HG02571 (cell line): Measurements from ENCODE around the gene CSNK1A1L.

Source experiments
- ATAC-seq: cut with Tn5 transposase; IDR thresholded peaks from one replicate; pipeline ENCODE4 v1.9.1; 2021; ENCODE audit warnings: mild to moderate bottlenecking, moderate library complexity; ENCODE audit not compliant: unreplicated experiment

The CSNK1A1L gene

DNA sequence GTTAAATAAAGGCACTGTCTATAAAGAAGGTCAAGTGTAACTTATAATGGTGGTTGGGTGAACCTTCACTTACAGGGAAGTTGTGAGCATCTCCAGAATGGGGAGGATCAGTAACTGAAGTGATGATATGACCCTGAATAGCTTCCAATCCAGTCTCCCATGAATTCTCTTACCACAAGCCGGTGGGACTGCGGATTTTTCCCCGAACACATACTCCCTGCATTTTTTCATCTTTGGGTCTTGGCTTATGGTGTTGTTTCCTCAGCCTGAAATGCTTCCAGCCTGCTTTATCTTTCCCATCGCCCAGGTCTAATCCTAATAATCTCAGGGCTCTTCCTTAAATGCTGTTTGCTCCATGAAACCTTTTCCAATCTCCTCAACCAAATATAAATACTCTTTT is 2.0 kb upstream of the CSNK1A1L start:
- ATAC-seq = no peak

DNA sequence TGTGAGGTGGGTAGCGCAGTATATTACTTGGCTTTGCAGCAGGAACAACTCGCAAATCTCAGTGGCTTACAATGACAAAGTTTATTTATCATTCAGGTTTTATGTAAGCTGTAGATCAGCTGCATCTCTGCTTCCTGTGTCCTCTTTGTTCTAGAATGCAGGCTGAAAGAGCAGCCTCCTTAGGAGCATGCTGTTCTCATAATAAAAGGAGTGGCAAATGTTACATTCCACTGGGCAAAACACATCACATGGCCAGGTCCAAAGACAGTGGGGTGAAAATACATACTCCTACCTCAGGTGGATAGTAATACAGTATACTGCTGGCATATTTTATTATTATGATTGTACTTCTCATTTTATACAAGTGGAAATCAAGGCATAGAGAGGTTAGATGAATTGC is 1.2 kb upstream of the CSNK1A1L start:
- ATAC-seq = no peak

DNA sequence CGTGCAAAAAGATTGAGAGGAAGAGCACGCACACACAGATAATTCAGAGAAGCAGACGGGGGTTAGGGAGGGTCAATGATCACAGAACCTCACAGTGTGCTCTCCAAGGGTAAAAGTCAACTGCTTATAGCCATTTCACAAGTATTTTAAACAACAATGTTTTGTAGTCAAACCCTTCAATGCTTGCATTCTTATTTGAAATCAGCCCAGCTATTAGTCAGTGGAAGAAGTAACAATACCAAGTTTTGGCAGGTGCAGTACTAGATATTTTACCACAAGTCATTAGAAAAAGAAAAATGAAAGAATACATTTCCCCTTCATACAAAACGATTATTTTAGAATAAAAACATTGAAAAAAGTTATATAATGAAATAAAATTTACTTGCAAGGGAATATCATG is 2.6 kb downstream of the CSNK1A1L start:
- no peak for ATAC-seq

DNA sequence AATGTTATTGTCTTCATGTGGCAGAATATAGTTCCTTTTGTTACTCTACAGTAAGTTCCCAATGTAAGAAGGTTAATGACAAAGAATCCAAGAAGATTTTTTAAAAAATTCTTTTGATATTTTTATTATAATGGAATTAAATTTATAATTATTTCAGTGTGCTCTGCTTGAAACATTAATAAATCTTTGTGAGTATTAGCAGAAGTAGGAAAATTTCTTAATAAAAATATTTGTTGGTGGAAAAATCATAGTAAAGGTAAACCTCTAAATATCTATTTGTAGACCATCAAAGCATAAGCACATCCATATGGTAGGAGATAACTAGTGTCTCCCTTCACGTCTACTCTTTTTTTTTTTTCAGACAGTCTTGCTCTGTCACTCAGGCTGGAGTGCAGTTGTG is 4.3 kb downstream of the CSNK1A1L start:
- ATAC-seq = no peak

DNA sequence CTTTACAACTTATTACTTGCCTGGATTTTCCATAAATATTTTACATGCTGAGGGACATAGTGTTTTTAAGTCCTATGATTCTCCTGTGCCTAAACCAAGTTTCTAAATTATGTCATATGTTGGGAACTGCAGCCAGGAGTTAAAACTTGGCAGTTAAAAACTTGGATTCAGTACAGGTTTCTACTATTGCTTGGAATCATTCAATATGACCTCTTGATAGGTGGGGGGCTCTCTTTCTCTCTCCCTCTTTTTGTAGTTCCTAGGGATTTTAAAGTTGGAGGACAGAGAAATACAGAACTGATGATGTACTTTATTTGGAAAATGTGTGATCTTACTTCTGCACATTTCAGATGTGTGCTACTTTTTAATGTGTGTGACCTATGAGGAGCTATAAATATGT is 4.7 kb downstream of the CSNK1A1L start:
- ATAC-seq = no peak

DNA sequence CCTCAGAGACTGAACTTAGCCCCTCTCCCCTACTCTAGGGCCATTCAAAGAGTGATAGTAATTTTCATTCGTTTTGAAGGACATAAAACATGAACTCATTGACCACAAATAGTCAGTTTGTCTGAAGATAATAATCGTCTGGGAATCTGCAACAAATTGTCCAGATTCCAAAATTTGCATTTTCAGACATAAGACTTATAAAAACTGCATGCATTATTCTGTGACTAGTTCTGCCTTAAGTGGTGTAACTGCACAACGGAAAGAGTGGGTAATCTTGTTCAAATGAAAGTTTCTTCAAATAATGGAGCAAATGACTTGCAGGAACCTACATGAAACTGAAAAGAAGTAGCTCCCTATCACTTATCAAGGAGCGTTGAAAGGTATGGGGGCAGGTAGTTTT is 8.4 kb downstream of the CSNK1A1L start:
- ATAC-seq = no peak

DNA sequence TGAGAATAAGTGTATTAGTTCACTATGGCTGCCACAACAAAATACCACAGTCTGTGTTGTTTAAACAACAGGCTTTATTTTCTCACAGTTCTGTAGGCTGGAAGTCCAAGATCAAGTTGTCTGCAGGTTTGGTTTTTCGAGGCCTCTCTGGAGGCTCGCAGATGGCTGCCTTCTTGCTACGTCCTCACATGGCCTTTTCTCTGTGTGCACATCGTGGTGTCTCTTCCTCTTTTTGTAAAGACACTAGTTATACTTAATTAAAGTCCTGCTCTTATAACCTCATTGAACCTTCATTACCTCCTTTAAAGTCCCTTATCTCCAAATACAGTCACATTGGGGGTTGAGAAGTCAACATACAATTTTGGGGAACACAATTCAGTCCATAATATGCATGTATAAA is 10.6 kb downstream of the CSNK1A1L start:
- ATAC-seq = no peak

DNA sequence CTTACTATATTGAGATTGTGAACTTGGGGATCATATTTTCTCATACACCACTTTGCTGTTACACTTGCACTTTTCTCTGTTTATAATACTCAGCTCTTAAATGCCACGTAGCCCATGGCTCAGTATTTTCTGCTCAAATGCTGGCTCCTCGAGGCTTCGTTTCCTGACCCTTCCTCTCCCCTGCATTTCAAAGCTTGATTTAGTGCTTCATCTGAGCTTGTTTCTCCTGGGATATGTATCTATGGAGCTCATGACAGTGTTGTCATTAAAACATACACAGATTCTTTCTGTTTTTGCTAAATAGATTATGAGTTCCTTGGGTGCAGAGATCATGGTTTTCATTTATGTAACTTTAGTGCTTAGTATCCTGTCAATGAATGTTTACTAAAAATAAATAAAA is 11.4 kb downstream of the CSNK1A1L start:
- ATAC-seq = no peak

DNA sequence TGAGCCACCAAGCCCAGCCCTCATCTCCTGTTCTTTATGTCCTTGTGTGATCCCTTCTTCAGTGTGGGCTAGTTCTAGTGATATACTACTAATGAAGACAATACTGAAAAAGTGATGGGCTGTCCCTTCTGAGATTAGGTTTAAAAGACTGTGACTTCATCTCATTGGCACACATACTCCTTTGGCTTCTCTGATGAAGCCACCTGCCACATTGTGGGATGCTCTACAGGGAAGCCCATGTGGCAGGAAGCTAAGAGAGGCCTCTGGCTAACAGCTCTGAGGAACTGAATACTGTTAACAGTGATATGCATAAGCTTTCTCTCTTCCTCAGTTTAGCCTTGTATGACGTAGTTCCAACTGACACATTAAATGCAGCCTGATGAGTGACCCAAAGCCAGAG is 13.6 kb downstream of the CSNK1A1L start:
- no peak for ATAC-seq

DNA sequence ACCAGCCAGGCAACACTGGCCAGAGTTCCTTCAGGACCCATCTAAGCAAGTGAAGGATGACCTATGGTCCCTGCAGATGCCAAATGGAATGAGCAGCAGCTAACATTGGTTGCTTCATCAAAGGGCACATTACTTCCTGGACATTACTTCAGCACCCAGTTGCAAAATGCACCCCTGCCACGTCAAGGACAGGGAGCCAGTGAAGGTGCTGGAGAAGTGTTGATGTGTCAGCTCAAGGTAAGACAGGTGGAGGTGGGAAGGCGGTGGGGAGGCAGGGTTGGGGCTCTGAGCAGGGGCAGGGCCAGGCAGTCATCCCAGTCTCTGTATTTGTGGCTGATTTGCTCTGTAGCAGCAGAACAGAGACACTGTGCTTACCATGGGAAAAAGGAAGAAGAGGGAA is 14.6 kb downstream of the CSNK1A1L start:
- ATAC-seq = no peak

DNA sequence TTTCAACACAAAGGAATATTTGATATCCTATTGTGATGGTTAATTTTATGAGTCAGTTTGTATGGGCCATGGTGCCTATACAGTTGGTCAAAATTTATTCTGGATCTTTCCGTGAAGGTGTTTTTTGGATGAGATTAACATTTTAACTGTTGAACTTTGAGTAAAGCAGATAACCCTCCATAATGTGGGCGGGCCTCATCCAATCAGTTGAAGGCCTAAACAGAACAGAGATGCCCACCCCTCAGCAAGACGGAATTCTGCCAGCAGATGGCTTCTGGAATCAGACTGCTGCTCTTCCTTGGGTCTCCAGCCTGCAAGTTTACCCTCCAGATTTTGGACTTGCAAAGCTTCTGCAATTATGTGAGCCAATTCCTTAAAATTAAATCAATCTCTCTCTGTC is 16.0 kb downstream of the CSNK1A1L start:
- no peak for ATAC-seq

DNA sequence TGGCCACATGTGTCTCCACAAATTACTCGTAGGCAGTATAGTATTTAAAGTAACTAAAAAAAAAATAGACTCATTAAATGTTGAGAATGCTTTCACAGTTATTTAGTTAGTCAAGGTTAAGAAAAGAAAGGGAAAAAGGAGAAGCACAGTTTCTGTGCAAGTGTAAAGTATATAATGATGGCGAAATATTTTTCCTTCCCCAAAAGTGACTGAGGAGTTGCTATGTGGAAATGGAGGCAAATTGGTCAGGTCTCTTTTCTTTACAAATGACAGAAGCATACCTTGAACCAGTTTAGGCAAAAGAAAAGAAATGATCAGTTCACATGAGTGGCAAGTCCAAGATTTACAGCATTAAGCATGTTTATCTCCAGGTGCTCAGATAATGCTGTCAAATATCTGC is 18.0 kb downstream of the CSNK1A1L start:
- ATAC-seq = no peak

DNA sequence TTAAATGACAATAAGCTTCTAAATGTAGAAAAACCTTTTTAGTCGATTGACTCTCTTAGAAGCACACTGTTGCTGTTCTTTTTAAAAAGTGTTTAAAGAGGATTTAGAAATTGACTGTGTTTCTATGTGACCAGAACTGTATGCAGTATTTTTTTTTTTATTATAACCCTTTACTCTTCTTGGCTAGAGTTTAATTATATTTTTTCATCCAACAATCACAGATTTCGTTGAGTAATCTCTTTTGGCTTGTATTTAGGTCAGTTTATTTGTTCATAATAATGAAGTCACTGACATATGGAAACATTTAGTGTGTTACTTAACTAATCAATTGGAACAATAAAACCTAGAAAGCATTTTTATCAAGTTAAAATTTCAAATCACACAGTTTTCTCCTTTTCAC is 19.9 kb downstream of the CSNK1A1L start:
- ATAC-seq = no peak

DNA sequence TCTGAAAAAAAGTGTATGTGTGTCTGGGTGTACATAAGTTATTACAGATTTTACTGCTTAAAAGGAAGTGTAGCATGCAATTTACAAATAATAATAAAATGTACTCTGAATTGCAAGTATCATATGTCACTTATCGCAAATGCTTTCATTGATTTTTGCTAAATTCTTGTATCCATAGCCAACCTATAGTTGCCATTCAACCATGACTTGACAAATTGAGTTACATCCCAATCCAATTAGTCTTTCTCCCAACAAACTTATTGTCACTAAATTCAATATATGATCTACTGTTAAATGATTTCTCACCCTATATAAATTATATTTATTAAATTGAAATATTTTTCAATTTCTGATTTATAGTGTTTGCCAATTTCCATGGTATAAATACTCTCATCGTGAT is 28.6 kb downstream of the CSNK1A1L start:
- ATAC-seq = no peak

DNA sequence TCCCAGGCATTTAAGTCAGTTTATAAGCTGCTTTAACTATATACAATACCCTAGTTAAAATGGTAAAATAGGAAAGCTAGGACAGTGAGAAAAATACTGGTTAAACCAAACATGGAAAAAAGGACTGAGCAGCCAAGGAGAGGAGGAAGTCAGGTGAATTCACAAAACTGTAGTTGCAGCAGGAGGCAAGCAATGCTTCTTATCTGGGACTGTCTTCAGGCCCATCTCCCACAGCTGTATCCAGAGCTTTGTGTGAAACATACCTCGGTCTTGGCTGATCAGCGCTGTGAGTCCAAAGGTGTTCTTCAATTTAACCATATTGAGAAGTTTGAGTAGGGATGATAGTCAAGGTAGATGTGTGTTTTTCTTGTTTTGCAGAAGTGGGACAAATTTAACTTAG is 30.3 kb downstream of the CSNK1A1L start:
- ATAC-seq = no peak

DNA sequence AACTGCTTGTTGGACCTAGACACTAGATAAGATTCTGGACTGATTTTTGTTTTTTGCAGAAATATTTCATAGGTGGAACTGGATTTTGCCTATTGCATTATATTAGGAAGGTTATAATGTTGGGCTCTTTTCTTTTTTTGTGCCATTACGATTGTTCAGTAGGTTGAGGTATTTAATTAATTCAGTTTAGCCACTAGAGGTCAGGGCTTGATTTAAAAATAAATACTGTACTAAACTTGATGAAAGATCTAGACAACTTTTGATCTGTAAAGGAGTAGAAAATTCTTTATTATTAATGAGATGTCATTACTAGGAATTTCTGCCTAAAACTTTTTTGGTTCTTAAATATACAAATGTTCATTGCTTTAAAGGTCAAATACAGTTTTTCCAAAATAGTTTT is 30.8 kb downstream of the CSNK1A1L start:
- ATAC-seq = no peak

DNA sequence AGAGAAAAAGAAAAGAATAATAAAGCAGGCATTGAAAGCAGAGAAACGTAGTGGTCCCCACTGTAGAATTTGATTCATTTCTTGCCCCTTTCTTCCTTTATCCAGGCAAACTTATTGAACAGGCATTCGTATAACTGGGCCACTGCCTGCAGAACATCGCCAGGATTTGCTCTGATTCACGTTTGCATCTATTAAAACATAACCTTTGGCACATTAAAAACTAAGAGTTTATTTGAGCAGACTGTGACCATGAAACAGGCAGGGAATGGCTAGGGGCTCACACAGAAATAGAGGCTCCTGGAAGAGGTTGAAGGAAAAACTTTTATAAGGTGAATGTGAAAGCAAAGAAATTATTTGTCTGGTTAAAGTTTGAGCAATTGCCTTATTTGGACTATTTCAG is 33.4 kb downstream of the CSNK1A1L start:
- no peak for ATAC-seq

DNA sequence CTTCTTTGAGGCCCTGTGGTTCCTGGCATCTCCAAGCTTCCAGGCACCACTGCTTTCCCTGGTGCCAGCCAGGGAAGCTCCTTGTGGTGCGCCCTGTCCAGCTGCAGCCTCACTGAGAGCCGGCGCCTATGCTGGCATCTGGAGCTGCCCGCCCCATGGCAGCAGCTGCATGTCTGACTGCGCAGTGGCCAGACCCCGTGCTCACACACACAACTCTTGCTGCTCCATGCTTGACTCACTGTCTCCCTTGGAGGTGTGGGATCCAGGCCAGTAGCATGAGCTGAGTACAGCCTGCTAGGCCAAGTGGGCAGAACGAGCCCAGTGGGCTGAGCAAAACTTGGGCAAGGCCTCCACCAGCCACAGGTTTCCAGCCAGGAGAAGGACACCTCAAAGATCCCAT is 34.5 kb downstream of the CSNK1A1L start:
- no peak for ATAC-seq

DNA sequence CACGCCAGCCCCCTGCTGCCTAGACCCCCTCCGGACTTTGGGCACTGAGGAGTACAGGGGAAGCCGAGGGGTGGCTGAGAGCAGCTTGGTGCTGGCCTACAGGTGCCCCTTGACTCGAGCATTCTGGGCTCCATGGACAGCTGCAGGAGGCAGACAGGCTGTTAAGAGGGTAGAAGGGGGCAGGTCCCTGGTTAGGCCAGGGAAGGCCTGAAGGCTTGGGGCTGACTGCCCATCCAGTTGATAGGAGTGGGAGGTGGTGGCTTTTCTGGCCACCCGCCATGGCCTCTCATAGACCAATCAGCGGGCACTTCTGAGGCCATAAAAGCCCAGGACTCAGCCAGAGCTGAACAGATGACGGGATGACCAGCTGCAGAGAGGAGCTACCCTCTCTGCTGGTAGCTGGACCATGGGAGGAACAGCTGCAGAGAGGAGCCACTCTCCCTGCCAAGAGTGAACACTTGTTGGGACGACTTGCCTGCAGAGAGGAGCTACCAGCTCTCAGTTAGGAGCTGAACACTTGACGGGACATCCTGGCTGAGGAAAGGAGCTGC is 35.2 kb downstream of the CSNK1A1L start:
- no peak for ATAC-seq

DNA sequence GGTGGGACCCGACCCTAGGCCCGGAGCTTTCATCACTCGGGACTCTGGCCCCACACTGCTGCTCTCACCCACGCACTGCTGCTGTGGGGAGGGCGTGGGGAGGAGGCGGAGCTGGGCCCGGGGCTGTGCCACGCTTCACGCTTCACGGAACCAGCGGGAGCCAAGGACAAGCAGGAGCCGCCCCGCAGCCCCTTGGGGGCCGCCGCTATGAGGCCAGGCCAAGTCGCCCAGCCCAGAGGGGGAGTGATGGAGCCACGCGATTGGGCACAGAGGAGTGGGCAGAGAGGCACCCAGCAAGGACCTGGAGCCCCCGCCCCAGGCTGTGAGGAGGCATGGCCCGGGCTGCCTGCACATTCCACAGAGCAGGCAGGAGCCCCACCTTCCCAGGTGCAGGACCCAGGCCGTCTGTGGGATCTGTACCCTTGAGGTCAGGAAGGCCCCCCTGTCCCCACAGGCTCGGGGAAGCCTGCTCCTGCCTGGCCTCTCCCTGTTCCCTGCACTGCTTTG is 35.8 kb downstream of the CSNK1A1L start:
- ATAC-seq = no peak

DNA sequence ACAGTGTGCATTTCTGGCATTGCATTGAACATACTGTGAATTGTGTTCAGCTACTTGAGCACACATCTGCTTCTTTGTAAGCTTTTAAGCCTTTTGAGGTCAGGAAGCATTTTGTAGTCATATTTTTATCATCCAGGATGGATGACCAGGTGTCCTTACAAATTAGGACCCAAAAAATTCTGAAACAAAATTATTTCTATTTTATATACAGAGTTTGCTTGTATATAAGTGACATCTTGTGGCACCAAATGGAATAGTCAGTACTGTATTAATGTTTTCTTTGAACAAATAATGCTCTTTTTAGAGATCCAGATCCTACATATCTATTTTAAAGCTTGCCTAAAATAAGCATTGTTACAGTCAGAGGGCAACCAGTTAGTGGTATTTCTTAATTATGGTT is 36.5 kb downstream of the CSNK1A1L start:
- no peak for ATAC-seq

DNA sequence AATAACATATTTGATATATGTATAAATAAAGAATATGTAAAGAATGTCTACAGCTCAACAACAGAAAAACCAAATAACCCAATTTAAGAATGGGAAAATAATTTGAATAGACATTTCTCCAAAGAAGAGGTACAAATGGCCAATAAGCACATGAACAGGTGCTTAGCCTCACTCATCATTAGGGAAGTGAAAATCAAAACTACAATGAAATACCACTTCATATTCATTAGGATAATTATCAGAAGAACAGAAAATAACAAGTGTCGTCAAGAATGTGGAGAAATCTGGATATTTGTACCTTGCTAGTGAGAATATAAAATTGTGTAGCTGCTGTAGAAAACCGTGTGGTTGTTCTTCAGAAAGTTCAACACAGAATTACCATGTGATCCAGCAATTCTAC is 37.6 kb downstream of the CSNK1A1L start:
- no peak for ATAC-seq

DNA sequence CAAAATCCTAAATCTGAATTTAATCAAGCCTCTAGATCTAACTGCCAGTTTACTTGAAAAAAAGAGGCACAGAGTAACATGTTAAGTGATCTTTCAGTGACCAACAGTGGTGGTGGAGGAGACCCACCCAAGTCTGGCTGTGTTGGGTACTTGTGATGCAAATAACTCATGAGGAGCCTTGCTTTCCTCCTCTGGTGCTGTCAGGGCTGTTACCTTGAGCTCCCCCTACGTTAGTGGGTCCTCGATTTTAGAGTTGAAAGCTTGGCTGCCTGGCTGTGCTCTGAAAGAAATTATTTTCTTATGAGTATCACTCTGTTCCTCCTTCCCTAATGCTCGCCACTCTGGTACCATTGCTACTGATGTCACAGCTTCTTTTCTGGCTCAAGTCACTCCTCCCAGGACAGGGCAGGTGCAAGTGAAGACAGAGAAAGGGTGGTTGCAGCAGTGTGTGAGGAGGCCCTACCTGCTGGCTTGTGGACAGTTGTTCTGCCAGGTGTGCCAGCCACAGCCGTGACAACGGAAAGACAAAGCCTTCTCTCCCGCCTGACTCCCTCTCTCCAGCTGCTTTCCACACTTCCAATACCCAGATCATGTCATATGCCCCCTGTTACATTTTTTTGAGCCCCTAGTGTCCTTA is 39.5 kb downstream of the CSNK1A1L start:
- no peak for ATAC-seq
